GM18873 (cell line): Measurements from ENCODE around the gene NID2.

Experiments used
- ATAC-seq: cut with Tn5 transposase; IDR thresholded peaks from one replicate; pipeline ENCODE4 v1.9.1; 2021; ENCODE audit warnings: mild to moderate bottlenecking, moderate library complexity, moderate number of reproducible peaks; ENCODE audit not compliant: unreplicated experiment, low FRiP score

Gene NID2

GRCh38 chr14:52080808-52081755 lies 12.2 kb upstream of the NID2 start:
- no peak for ATAC-seq

GRCh38 chr14:52080158-52080800 lies 11.4 kb upstream of the NID2 start:
- ATAC-seq = no peak

- no peak for ATAC-seq
These were observed 10.5 kb upstream of the NID2 start for GRCh38 chr14:52079239-52079959.

GRCh38 chr14:52078721-52079120 lies 9.9 kb upstream of the NID2 start:
- ATAC-seq = no peak

- ATAC-seq = no peak
These were observed 9.3 kb upstream of the NID2 start for GRCh38 chr14:52078095-52078531.

DNA sequence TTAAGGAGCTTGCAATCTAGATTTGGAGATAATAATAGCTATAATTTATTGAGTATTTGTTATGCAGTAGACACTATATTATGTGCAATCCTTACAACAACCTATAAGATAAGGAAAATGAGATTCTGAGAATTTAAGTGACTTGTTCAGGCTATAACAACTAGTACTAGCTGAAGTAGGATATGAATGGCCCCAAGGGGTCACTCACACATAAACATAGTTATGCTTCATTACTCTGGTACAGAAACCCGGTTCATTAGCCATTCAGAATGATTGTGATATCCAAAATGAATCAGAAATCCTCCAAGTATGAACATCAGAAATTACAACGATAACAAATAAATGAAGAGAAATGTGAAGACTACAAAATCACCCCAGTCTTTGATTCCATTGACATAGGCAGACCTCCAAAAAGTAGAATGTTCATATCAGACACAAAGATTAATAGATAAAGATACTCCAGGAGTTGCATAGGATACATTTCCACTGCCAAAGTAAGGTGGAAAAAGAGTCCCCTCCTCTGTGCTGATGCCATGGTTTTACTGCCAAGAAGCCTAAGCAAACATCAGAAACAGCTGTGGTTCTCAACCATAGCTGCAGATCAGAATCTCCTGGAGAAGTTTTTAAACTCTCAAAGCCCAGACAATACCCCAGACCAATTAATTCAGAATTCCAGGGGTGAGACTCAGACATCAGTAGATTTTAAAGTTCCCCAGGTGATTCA lies 8.6 kb upstream of the NID2 start:
- ATAC-seq = no peak

GRCh38 chr14:52076334-52076733 lies 7.5 kb upstream of the NID2 start:
- ATAC-seq = no peak

DNA sequence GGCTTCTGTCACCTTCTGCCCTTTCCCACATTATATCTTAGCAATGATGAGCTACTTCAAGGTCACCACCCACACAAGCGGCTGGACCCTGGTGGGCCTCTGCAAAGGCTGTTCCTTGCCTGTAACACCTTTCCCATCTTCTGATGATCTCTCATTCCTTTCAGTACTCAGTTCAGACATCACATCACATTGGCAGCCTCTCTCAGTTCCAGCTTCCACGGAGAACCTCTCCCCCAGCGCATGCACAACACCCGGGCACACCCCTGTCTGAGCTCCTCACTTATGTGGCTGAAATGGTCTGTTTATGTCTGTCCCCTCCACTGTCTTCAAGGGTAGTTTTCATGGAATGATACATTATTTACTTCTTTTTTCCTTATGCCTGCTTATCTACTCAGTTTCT lies 6.5 kb upstream of the NID2 start:
- no peak for ATAC-seq

DNA sequence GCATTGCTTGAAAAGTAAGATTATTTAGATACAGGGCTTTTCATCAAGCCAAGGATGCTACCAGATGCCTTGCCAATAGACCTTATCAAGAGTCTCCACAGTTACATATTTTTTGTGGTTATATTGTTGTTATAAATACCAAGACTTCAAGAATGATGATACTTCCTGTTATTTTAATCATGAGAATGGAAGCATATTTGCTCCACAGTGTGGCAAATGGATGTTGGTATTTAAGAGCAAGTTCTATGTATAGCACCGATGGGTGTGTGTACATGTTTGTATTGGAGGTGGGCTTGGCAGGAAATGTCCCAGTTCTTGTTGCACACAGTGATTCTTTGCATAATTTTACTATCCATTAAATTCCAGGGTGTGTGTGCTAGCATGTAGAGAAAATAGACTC lies 4.4 kb upstream of the NID2 start:
- ATAC-seq = no peak

DNA sequence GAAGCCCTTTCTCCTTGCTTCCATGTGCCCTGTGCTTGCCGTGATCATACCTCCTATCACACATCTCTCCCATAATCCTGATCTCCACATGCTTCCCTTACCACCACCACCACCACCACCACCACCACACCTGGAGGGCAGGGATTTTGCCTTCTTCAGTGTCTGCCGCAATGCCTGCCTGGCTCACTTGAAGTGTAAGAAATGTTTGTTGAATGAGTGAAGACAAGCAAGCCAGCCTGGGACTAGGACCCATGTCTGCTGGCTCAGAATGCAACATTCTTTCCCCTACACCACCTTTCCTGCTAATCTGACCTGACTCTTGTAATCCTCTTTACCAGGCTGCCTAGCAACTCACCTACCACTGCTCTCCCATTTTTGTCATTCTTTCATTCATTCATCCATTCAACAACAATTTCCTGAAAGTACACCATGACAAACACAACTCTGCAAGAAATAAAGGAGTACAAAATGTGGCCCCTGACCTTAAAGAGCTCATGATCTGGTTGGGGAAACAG lies 3.5 kb upstream of the NID2 start:
- no peak for ATAC-seq

DNA sequence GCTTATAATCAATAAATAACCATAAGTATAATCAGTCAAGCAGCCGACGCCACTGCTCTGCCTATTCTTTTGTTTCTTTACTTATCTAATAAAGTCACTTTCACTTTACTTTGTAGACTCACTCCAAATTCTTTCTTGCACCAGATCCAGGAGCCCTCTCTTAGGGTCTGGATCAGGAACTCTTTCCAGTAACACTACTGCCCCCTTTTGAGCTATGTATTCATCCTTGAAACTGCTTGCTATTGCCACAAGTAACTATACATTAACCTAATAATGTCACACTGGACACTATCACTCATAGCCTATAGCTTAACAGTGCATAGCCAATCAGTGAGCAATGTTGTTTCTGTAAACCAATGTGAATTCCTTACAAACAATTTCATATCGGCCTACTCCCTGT lies 2.8 kb upstream of the NID2 start:
- ATAC-seq = no peak

DNA sequence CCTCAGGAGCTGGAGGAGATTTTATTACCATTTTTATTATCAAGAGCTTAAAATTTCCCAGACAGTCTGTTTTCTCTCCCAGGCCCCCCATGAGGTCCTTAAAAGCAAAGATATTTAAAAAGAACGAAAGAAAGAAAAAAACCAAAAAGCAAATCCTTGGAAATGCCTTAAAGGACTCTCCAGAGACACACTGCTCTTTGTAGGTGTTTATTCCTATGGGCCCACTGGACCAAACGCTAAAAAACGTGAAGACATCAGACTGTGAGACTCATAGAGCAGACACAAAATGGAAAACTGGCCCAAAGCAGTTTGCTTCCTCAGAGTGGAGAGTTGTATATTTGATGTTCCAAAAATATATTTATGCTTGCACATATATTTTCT lies 1.2 kb upstream of the NID2 start:
- no peak for ATAC-seq

DNA sequence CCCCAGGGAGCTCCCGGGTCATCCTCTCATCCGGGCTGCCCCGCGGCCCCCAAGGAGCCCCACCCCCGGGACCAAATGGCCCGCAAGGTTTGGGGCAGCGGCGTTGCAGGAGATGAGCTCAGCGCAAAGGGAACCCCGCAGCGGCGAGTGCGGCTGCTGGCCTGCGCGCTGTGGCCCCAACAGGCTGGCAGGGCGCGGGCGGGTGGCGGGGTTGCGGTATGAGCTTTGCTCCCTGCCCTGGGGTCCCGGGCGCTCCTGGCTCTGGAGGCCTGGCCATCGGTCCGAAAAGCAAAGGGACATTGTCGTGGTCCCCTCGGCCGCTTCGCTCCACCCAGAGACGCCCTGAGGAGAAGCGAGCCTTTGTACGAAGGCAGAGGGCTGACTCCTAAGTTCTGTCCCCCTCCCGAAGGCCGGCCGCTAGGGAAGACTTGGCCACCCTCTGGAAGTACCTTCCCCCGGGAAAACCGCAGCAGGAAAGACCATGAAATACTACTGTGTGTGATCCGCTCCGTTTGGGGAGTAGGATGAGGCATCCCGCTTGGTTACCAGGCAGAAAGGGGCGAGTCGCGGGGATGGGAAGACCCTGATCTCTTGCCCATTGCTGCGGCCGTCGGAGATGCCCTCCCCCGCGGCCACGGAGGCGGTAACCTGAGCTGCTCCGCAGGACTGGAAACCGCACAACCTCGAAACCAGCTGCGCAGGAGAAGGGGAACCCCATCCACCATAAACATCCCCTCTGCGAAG lies 620 bp upstream of the NID2 start:
- no peak for ATAC-seq

- no peak for ATAC-seq
These were observed 815 bp downstream of the NID2 start for GRCh38 chr14:52067873-52068614.

DNA sequence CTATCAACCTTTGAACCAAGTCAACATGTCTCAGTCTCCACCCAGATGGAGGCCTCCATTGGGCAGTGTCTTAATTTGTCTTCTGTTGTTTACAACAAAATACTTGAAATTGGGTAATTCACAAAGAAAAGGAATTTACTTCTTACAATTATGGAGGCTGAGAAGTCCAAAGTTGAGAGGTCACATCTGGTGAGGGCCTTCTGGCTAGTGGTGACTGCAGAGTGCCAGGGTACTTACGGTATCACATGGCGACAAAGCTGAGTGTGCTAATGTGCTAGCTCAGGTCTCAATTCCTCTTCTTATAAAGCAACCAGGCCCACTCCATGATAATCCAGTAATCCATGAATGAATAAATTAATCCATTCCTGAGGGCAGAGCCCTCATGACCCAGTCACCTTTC lies 4.7 kb downstream of the NID2 start:
- ATAC-seq = no peak

DNA sequence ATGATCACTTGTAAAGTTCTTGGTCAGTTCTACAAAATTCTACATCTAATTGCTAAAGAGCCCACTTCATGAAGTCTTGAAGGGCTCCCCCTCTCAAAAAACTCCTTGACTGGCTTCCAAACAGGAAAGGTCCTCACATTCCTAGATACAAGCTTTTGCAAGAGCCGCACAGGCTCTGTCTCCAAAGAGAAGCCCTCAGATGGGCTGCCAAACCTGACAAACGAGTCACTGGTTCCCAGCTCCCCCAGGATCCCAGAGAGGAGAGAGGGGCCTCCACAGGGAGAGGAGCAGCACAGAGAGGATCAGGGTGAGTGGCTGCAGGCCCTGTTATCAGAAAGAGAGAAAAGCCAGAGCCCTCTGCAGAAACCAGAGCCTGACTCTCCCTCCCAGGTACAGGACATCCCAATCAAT lies 5.8 kb downstream of the NID2 start:
- ATAC-seq = no peak

GRCh38 chr14:52061890-52062289 lies 7.0 kb downstream of the NID2 start:
- no peak for ATAC-seq

GRCh38 chr14:52061390-52061789 lies 7.5 kb downstream of the NID2 start:
- ATAC-seq = no peak

DNA sequence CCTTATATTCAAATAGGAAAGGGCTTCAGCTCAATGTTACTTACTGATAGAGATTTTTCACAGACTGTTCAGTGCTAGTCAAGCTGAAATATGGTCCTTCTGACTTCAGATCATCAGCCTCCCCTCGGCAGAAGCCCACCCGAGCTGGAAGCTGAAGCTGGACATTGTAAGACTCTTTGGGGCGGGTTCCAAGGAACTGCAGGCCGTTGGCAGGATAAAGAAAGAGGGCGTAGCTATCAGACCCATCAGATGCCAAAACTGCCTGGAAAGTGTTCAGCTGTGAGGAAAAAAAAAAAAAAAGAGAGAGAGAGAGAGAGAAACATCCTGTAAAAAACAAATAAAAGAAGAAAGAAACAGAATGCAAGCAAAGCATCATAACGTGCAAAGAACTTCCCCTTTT lies 8.8 kb downstream of the NID2 start:
- no peak for ATAC-seq
